ENCODE results near the gene PFN4.
A peak's percentile ranks its signal among the peaks of the same experiment; 100 is the strongest.
"Not testable (repeated sequence)": the region's sequence is repeated elsewhere in the genome, so short reads cannot be mapped to it uniquely, and the experiment has no call there.

PFN4 gene

DNA sequence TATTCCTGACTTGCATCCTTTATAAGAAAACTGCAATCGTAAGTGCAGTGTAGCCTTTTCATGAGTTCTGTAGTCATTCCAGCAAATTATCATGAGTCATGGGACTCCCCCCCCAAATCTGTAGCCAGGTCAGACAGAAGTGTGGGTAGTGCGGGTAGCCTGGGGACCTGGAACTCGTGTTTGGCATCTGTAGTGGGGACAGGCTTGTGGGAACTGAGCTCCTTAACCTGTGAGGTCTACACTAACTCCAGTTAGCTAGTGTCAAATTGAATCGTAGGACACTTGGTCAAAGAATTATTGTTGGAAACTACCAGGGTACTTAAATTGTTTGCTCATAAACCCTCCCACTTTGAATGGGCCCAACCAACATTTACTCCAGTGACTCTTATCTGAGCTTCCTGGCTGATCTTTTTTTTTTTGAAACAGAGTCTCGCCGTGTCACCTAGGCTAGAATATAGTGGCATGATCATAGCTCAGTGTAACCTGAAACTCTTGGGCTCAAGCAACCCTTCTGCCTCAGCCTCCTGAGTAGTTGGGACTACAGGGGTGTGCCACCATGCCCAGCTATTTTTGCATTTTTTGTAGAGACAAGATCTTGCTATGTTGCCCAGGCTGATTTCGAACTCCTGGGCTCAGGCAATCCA lies 12.4 kb downstream of the PFN4 start:
- DNase-seq = no peak

GRCh38 chr2:24109431-24109830 lies 13.7 kb downstream of the PFN4 start:
- not testable (repeated sequence) for DNase-seq

- no peak for DNase-seq
These were observed 15.8 kb downstream of the PFN4 start for GRCh38 chr2:24107336-24107735.

DNA sequence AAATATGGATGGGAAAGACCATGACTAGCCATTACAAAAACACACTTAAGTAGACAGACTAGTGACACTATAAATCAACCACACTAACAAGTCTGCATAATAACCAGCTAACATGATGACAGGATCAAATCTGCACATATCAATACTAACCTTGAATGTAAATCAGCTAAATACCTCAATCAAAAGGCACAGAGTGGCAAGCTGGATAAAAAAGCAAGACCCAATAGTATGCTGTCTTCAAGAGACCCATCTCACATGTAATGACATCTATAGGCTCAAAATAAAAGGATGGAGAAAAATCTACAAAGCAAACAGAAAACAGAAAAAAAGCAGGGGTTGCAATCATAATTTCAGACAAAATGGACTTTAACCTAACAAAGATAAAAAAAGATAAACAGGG lies 16.3 kb downstream of the PFN4 start:
- DNase-seq = no peak

- no peak for DNase-seq
These were observed 17.3 kb downstream of the PFN4 start for GRCh38 chr2:24105816-24106215.

DNA sequence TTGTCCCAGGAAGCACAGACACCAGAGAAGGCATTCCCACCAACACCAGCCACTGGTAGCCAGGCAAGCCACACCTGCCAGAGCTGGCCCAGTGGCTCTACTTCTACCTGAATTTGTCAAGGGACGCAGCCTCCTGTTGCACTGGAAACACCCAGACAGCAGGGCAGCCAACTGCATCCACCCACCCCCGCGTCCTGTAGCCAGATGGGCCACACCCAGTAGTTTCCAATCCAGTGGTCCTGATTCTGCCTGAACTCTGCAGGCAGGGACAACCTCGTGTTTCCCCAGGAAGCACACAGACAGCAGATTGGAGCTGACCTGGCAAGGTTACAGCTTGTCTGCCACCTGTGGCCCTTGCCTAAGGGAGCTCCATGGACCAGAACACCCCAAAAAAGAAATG lies 18.2 kb downstream of the PFN4 start:
- DNase-seq = no peak

DNA sequence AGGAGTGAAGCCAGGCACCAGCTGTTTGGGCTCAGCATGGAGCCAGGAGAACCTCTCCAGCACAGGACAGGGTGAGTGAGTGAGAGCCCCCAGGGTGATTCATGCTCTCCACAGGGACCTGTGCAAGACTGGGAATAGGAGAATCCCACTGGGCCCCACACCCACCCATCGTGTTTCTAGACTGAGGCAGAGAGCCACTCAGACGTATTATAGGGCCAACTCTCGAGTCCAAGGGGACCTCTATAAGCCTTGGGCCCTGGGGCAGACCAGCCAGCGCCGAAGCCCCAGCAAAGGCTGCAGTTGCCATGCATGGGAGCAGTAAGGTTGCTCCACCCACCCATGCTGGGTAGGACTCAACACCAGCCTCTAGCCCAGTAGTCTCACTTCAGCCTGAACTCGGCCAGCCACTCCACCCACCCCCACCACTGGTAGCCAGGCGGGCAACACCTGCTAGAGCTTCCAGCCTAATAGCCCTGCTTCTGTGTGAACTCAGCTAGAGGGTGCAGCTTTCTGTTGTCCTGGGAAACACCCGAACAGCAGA lies 19.0 kb downstream of the PFN4 start:
- no peak for DNase-seq

GRCh38 chr2:24102677-24103076 lies 20.5 kb downstream of the PFN4 start:
- no peak for DNase-seq

DNA sequence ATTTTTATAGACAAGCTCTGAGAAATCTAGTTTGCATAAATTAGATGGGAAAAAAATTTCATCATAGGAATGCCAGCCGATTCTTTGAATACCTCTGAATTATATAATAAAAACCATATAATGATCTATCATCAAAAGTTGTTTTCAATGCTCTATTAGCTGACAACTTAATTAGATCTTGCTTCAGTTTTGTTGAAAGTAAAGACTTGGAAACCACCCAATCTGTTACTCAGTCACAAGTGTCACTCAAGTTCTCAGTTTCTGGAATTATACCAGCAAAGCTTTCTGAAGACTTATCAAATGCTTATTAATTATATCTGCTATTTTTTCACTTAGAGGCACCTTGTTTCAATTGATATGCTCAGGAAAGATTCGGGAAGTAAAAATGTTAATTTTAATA lies 21.1 kb downstream of the PFN4 start:
- DNase-seq = no peak

GRCh38 chr2:24100732-24101131 lies 22.4 kb downstream of the PFN4 start:
- DNase-seq = not testable (repeated sequence)

- not testable (repeated sequence) for DNase-seq
These were observed 27.9 kb downstream of the PFN4 start for GRCh38 chr2:24095171-24095677.

- not testable (repeated sequence) for DNase-seq
These were observed 29.9 kb downstream of the PFN4 start for GRCh38 chr2:24093270-24093669.

- no peak for DNase-seq
These were observed 34.2 kb downstream of the PFN4 start for GRCh38 chr2:24088821-24089359.

GRCh38 chr2:24087032-24087431 lies 36.1 kb downstream of the PFN4 start:
- no peak for DNase-seq

DNA sequence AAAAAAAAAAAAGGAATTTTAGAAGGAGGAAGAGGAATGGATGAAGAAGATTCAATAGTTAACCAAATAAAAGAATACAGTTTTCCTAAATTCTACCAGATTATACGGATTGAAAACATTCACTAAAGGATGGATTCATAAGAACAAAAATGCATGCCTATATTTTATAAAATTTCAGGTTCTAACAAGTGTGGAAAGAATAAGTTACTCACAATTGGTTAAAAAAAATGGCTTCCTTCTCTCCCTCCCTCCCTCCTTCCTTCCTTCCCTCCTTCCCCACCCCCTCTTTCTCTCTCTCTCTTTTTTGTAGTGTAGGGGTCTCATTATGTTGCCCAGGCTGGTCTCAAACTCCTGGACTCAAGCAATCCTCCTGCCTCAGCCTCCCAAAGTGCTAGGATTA lies 36.9 kb downstream of the PFN4 start:
- no peak for DNase-seq

- DNase-seq = no peak
These were observed 38.0 kb downstream of the PFN4 start for GRCh38 chr2:24085200-24085489.

DNA sequence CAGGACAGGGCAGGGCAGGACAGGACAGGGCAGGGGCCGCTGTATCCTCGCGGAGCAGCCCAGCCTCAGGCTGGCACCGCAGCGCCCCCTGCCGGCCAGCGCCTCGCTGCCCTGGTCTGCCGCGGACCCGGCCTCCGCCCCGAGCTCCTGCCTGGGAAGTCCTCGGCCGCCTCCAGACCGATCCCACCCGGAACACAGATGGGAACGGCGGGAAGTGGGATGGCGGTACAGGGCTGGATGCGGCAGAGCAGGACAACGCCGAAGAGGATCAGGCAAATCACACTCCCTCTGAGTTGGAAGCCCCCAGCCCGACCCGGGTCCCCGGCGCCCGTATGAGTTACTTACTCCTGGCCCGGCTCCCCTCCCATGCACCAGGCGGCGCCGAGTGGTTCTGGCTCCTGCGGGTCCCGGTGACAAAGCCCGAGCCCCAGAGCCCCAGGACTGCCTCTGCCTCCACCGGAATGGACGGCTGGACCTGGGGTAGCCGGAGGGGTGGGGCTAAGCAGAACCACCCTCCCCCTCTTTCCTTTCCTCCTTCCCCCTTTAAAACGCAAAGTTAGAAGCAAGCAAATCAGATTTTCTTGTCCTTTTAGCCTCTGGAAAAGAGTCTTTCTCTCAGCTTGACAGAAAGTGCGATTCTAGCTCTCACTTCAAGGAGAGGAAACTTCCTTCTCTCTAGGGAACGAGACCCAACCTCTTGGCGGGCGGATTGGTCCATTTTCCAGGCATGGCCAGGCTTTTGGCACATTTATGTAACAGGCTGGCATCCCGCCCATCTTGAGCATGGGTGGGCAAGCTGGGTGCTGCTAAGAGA lies 38.5 kb downstream of the PFN4 start, which contains the start of gene TP53I3:
TP53I3 (minus strand) TSS at position 449 of the 814 bp plus-strand sequence. CDS start 508 bp downstream, outside the sequence.
- peak; percentile 79 for DNase-seq

GRCh38 chr2:24083567-24084385 lies 39.4 kb downstream of the PFN4 start:
- DNase-seq = peak; percentile 68

DNA sequence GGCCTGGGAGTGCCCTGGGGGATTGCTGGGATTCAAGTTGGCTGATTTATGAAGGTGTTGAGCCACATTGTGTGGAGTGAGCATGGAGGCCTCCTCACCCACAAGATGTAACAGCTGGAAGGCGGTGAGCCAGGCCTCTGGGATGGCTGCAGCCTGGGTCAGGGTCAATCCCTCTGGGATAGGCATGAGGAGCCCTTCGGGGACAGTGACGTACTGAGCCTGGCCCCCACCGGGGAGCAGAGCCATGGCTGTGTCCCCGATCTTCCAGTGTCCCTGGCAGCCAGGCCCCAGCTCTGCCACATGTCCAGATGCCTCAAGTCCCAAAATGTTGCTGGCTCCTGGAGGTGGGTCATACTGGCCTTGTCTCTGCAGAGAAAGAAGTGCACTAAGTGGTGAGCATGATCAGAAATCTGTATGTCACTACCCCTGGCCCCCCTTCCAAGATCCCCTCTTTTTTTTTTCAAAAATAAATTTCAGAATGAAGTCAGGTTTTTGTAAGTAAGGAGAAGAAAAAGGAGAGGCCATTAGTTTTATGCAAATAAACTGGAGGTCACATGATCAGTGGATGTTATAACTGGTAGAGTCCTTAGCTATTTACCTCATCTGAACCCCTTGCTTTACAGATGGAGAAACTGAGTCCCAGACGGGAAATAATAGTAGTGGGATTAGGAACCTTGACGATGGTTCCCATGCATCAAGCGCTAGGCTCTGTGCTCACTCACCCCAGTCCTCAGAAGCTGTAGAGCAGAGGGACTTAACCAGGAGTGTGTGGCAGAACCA lies 40.2 kb downstream of the PFN4 start:
- DNase-seq = no peak

DNA sequence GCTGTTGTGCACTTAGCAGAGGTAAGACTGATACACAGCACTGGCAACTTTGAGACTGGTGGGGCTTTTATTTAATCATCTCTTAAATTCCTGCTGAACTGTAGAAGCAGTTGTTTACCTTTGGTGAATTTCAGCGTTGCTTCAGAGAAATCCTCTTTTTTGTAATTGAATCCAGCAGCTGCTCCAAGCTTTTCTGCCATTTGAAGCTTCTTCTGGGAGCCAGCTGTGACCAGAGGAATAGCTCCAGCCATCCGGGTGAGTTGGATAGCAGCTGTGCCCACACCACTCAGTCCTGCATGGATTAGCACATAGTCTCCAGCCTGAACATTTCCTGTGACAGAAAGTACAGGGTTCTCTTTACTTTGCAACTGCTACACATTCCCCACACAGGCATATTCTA lies 42.4 kb downstream of the PFN4 start:
- no peak for DNase-seq

DNA sequence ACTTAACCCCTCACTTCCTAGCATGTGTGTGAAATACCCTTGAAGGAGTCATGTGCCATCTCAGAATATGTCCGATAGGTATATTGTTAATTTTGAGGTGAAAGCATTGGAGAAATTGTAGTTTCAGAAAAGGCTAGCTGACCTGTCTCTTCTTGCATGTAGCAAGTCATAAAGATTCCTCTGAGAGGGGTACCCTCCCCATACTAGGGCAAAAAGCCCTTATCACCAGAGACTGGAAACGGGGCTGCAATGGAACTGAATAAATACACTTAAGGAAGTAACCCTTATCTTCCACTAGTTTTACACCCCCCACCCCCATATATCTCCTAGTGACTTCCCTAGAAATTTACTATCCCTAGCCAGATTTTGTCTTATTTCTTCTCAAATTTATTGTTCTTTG lies 45.3 kb downstream of the PFN4 start:
- no peak for DNase-seq

GRCh38 chr2:24077535-24077877 lies 45.6 kb downstream of the PFN4 start:
- DNase-seq = no peak

All from NCI-H69 (cell line).